HepG2 (cell line): ENCODE results near the gene PRR5L.

Experiments used
- FOXA1 ChIP-seq, 2 experiments: fragments of 450-650 bp in 1 of 2; sonication (generic) in 1 of 2; formaldehyde crosslinking in 1 of 2; IDR thresholded peaks; 2 replicates each; pipeline versions ENCODE4 v1.4.0 to v1.6.1; 2016 to 2020; ENCODE audit warnings: missing genetic modification reagents in 1 of 2
- KLF16 ChIP-seq, 2 experiments: sonication (generic) in 1 of 2; formaldehyde crosslinking in 1 of 2; IDR thresholded peaks; 2 replicates each; pipeline versions ENCODE4 v1.6.1 to v1.8.0; 2016 to 2023; ENCODE audit warnings: missing genetic modification reagents in 2 of 2, missing compliant biosample characterization in 1 of 2
- PREB ChIP-seq: sonication (generic); formaldehyde crosslinking; IDR thresholded peaks from 2 replicates; pipeline ENCODE4 v1.4.0; 2020; ENCODE audit warnings: missing genetic modification reagents
- TARDBP ChIP-seq: sonication (generic); formaldehyde crosslinking; IDR thresholded peaks from 2 replicates; pipeline ENCODE4 v1.8.0; 2022; ENCODE audit warnings: mild to moderate bottlenecking, missing genetic modification reagents
- YY1 ChIP-seq: IDR thresholded peaks from 2 replicates; pipeline ENCODE4 v1.6.1; 2011; ENCODE audit warnings: low read length, low read depth, moderate library complexity, mild to moderate bottlenecking; ENCODE audit not compliant: insufficient read depth, insufficient replicate concordance
- ZNF350 ChIP-seq: sonication (generic); formaldehyde crosslinking; IDR thresholded peaks from 2 replicates; pipeline ENCODE4 v1.4.0; 2020; ENCODE audit warnings: mild to moderate bottlenecking, low read depth, missing genetic modification reagents, borderline replicate concordance
- ZNF644 ChIP-seq: IDR thresholded peaks from 2 replicates; pipeline ENCODE4 v1.6.1; 2016; ENCODE audit warnings: low read depth
- TF ChIP-seq, protein P1 (sequence below): sonication (generic); formaldehyde crosslinking; IDR thresholded peaks from 2 replicates; pipeline ENCODE4 v1.5.0; 2020; ENCODE audit warnings: mild to moderate bottlenecking, missing genetic modification reagents, moderate library complexity
- TF ChIP-seq, protein P2 (sequence below): sonication (generic); formaldehyde crosslinking; conservative IDR thresholded peaks from 2 replicates; pipeline ENCODE4 v1.4.0; 2020; ENCODE audit warnings: missing genetic modification reagents

DNA sequence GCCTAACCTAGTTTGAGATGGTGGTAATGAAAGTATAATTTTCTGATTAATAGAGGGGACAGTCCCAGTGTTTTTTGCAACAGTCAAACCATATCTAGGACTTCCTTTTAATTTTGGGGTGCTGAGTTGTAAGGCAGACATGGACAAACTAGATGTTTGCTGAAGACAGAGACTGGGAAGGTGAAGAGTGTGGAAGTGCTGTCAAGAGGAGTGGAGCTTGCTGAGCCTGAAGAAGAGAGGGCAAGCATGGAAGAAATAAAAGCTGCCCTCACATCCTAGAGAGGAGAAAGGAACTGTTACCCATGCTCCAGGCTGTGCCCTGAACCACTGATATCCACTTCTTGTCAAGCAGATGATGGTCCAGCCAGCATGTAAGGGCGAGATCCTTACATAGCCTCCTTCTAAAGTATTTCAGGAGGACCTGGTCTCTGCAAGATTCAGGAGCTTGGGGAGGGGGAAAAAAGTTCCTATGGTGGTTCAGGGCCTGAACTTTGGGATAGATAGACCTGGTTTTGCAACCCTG is 51.4 kb downstream of the PRR5L start:
- TF ChIP-seq YY1, result no peak
- TF ChIP-seq ZNF644 (CRISPR knock-in tag), result no peak
- no peak for TF ChIP-seq ZNF350 (CRISPR knock-in tag)
- TF ChIP-seq, protein P1, sequence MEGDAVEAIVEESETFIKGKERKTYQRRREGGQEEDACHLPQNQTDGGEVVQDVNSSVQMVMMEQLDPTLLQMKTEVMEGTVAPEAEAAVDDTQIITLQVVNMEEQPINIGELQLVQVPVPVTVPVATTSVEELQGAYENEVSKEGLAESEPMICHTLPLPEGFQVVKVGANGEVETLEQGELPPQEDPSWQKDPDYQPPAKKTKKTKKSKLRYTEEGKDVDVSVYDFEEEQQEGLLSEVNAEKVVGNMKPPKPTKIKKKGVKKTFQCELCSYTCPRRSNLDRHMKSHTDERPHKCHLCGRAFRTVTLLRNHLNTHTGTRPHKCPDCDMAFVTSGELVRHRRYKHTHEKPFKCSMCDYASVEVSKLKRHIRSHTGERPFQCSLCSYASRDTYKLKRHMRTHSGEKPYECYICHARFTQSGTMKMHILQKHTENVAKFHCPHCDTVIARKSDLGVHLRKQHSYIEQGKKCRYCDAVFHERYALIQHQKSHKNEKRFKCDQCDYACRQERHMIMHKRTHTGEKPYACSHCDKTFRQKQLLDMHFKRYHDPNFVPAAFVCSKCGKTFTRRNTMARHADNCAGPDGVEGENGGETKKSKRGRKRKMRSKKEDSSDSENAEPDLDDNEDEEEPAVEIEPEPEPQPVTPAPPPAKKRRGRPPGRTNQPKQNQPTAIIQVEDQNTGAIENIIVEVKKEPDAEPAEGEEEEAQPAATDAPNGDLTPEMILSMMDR (CRISPR knock-in tag), result no peak
- TF ChIP-seq, protein P2, sequence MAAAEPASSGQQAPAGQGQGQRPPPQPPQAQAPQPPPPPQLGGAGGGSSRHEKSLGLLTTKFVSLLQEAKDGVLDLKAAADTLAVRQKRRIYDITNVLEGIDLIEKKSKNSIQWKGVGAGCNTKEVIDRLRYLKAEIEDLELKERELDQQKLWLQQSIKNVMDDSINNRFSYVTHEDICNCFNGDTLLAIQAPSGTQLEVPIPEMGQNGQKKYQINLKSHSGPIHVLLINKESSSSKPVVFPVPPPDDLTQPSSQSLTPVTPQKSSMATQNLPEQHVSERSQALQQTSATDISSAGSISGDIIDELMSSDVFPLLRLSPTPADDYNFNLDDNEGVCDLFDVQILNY (CRISPR knock-in tag), result no peak
- TF ChIP-seq FOXA1 (IDR thresholded peaks at IDR 0.05), result no peak
- no peak for TF ChIP-seq FOXA1 (CRISPR knock-in tag; IDR thresholded peaks at IDR 0.05)
- no peak for TF ChIP-seq KLF16 (CRISPR knock-in tag; IDR thresholded peaks at IDR 0.05)
- no peak for TF ChIP-seq PREB (CRISPR knock-in tag)
- TF ChIP-seq TARDBP, result no peak
